IMR-90 (cell line): Measurements from ENCODE around the gene PTPRU.

Experiments
- CEBPB ChIP-seq: IDR thresholded peaks from 2 replicates; pipeline ENCODE4 v1.6.1; 2012; ENCODE audit warnings: low read depth, low read length, improper control_type of control experiment
- CTCF ChIP-seq: conservative IDR thresholded peaks from 2 replicates; pipeline ENCODE4 v1.5.1; 2012; ENCODE audit warnings: mild to moderate bottlenecking, low read depth, low read length, improper control_type of control experiment
- RCOR1 ChIP-seq: IDR thresholded peaks from 2 replicates; pipeline ENCODE4 v1.6.1; 2012; ENCODE audit warnings: mild to moderate bottlenecking, low read length, improper control_type of control experiment; ENCODE audit not compliant: insufficient replicate concordance

GRCh38 chr1:29362764-29363163 is 126.4 kb downstream of the PTPRU start:
- no peak for TF ChIP-seq CEBPB
- no peak for TF ChIP-seq RCOR1
- TF ChIP-seq CTCF, result no peak
